GM12878 (cell line): ENCODE measurements around the gene COL20A1.

Source experiments
- RAD21 ChIP-seq: IDR thresholded peaks from 2 replicates; pipeline ENCODE4 v1.6.1; 2011; ENCODE audit warnings: mild to moderate bottlenecking, low read depth, low read length, moderate library complexity; ENCODE audit not compliant: insufficient read depth
- TAF1 ChIP-seq: IDR thresholded peaks from 2 replicates; pipeline ENCODE4 v1.6.1; 2011; ENCODE audit warnings: mild to moderate bottlenecking, low read depth, low read length, borderline replicate concordance
- YY1 ChIP-seq: IDR thresholded peaks from 2 replicates; pipeline ENCODE4 v1.6.1; 2011; ENCODE audit warnings: low read depth, mild to moderate bottlenecking, low read length
- TF ChIP-seq, protein P1 (sequence below), 3 experiments: IDR thresholded peaks in 2 of 3; conservative IDR thresholded peaks in 1 of 3; 2 replicates each; pipeline ENCODE4 v1.5.1; 2011; ENCODE audit warnings: low read depth in 3 of 3, low read length in 3 of 3, mild to moderate bottlenecking in 3 of 3, control low read depth in 2 of 3, moderate library complexity in 2 of 3, inconsistent platforms in 1 of 3, mixed read lengths in 1 of 3; ENCODE audit not compliant: control insufficient read depth in 2 of 3, insufficient read depth in 1 of 3; ENCODE audit errors: extremely low read depth in 1 of 3

DNA sequence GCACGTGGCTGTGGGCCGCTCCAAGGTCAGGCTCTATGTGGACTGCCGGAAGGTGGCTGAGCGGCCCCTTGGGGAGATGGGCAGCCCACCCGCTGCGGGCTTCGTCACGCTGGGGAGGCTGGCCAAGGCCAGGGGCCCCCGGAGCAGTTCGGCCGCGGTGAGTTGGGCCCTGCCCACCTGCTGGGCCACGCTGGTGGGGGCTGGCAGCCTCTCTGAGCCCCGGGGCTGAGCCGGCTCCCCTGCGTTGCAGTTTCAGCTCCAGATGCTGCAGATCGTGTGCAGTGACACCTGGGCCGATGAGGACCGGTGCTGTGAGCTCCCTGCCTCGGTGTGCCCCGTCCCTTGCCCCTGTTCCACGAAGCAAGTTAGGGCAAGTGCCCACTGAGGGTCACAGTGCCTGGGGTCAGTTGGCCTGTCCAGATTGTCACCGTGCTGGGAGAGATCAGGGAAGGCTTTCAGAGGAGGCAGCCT is 27.1 kb downstream of the COL20A1 start:
- no peak for TF ChIP-seq YY1
- TF ChIP-seq, protein P1, sequence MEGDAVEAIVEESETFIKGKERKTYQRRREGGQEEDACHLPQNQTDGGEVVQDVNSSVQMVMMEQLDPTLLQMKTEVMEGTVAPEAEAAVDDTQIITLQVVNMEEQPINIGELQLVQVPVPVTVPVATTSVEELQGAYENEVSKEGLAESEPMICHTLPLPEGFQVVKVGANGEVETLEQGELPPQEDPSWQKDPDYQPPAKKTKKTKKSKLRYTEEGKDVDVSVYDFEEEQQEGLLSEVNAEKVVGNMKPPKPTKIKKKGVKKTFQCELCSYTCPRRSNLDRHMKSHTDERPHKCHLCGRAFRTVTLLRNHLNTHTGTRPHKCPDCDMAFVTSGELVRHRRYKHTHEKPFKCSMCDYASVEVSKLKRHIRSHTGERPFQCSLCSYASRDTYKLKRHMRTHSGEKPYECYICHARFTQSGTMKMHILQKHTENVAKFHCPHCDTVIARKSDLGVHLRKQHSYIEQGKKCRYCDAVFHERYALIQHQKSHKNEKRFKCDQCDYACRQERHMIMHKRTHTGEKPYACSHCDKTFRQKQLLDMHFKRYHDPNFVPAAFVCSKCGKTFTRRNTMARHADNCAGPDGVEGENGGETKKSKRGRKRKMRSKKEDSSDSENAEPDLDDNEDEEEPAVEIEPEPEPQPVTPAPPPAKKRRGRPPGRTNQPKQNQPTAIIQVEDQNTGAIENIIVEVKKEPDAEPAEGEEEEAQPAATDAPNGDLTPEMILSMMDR (IDR thresholded peaks at IDR 0.05 in 2 of 3, conservative IDR thresholded peaks at IDR 0.05 in 1 of 3; ENCODE audit: control insufficient read depth in 2 of 3, extremely low read depth in 1 of 3, insufficient read depth in 1 of 3, low read depth in 3 of 3, low read length in 3 of 3): no peak
- TF ChIP-seq TAF1: no peak
- no peak for TF ChIP-seq RAD21
